Activated CD4-positive, alpha-beta T cell treated with anti-CD3 and anti-CD28 coated beads for 24 hours (primary cell): ENCODE measurements around the gene PREB.

Source experiments
- DNase-seq, 2 donors: peaks; one replicate each; pipeline ENCODE4 v3.0.0-alpha.2; 2020; ENCODE audit warnings: low read depth in 2 of 2

Gene PREB

DNA sequence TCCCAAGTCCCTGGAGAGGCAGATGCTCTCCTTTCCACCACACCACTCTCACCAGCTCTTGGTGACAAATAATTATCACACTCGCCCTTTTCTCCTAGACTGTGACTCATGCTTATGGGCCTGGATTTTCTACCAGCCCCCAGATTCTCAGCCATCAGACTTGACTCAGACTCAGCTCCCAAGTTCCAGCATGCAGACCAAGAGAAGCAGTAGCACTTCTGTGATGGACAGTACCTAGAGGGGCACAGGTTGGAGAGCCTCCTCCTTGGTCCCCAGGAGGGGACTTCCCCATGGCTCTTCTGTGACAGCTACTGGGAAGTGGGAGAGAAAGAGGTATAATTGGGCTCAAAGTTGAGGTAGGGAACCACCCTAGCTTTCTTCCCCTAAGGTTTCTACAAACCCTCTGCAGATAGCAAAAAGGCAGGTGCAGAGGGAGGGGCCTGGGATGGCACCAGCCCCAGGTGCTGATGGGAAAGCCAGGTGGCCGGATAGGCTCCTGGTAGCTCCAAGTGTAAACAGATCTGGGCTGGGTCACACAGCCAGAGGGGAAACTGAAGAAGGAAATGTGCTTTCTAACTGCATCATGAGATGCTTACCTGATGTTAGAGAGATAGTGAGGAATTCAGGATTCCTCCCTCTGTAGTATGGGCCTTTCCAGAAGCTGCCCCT, 18.5 kb upstream of the PREB start:
- no peak for DNase-seq

DNA sequence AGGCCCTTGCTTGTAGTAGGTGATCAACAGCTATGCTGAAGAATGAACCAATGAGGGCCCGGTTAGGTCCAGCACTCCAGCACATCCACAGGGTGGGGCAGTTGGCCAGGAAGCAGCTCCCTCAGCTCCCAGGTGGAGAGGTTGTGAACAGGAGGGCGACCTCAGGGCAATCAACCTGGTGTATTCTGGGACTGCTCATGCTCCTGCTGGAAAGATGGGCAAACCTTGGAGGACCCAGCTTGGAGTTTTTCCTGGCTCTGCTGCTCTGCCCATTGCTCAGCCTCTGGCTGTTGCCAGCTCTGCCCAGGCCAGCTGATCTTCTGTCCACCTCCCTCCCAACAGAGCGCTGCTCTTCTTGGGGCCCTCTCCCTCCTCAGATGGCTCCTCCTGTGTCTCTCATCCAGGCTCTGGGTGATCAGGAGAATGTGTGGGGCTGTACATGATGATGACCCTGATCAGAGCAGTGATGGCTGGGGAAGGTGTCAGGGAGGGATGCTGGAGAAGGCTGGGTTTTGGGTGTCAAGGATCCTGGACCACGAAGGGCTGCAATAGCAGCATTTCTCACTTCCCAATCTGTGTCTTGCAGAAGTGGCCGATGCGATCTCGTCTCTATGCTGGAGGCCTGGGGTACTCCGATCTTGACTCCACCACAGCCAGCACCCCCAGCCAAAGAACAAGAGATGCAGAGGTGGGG, 17.8 kb upstream of the PREB start:
- no peak for DNase-seq

DNA sequence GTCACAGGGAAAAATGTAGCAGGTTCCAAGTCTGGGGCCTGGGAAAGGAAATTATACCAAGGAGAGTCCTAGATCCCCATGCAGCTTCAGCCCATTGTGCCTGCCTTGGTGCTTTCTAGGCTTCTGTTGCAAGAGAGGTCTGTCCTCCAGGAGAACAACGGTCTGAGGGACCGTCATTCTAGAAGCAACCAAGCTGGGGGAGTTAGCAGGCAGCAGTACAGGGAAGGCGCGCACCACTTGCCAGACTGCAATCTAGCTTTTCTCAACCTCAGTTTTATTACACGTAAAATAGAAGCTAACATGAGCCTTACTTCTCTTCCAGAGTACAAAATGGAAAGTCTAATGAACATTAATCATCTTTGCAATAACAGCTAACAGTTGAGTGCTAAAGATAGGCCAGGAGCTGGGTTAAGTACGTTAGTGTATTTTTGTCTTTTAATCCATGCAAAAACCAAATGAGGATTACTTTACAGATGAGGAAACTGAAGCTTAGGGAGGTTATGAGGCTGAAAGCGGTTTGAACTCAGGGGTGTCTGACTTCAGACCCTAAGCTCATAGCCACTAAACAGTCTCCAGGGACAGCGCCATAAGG, 16.3 kb upstream of the PREB start:
- DNase-seq: no peak

DNA sequence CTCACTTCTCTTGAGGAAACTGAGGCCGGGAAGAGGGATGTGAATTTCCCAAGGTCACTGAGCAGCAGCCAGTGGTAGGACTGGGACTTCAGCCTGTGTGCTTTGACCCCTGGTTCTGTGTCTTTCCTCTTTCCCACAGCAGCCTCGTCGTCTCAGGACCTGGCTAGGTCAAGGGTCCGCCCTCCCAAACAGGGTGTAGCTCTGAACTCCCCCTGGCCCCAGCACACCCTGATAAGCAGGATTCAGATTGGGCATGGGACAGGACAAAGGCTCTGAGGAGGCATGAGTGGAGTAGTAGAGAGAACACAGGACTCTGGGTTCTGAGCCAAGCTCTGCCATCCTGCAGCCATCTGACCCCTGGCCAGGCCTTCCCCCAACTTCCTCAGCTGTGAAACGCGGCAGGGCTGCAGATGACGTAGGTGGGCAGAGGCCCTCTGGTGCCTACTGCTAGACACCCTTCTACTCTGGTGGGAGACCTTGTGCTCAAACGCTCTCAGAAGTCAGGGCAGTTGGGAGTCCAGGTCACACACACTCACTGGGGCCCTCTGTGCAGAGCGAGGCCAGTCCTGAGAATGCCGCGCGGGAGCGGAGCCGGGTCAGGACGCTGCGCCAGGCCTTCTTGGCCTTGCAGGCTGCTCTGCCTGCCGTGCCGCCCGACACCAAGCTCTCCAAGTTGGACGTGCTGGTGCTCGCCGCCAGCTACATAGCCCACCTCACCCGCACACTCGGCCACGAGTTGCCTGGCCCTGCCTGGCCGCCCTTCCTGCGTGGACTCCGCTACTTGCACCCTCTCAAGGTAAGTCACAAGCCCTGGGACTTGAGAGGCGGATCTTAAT, 15.4 kb upstream of the PREB start:
- no peak for DNase-seq

DNA sequence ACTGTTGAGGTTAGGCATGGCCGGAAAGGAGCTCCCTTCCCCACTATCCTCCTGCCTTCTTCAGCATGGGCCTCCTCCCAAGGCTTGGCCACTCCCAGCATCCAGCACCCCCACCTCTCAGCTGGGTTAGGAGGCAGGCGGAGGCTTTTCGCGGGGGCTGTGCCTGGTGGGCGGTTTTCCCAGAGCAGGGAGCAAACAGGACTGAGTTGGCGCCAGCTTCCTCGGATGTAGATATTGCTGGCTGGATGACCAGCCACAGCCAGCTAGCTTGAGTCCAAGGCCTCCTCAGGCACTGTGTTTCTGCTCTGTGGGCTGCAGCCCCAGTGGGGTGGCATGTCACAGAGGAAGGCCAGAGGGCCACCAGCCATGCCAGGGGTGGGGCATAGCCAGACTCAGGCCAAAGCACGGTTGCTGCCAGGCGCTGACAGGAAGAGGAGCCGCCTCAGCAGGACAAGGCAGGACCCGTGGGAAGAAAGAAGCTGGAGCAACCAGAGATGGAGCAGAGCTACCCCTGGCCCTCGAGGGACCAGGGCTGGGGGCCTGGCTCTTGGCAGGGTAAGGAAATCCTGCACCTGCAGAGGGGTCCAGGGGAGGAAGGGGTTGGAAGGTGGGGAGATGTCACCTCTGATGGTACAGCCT, 14.5 kb upstream of the PREB start, which contains the start of gene TCF23:
Gene TCF23, plus strand, starts transcription at position 204 of the 639 bp plus-strand sequence. Its CDS starts 130 bp downstream, at position 334.
- no peak for DNase-seq

DNA sequence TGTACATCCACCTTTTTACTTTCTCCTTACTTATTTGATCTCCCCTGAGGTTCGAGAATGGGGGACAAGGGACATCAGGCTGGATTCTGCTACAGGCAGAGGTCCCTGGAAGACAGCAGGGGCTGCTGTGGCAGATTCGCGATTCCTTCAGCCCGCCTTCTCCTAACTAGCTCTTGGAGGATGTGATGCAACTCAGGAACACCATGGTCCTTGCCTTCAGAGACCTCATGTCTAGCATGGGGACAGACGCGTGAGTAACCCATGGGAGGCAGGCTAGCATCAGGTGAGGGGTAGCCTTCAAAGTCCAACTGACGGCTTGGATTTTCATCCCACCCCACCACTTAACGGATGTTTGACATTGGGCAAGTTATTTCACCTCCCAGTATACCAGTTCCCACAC, 13.5 kb upstream of the PREB start:
- DNase-seq: no peak

DNA sequence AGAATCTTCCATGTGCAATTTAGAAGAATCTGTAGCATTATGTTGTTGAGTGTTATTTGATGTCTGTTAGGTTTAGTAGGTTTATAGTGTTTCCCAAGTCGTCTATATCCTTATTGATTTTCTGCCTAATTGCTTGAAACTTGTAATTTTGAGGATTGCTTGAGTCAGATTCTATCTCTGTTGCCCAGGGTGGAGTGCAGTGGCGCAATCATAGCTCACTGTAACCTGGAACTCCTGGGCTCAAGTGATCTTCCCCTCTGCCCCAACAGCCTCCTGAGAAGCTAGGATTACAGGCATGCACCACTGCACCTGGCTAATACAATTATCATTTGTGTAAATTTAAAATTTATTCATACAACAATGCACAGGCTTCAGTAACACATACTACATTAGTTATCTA, 11.2 kb upstream of the PREB start:
- DNase-seq: no peak

DNA sequence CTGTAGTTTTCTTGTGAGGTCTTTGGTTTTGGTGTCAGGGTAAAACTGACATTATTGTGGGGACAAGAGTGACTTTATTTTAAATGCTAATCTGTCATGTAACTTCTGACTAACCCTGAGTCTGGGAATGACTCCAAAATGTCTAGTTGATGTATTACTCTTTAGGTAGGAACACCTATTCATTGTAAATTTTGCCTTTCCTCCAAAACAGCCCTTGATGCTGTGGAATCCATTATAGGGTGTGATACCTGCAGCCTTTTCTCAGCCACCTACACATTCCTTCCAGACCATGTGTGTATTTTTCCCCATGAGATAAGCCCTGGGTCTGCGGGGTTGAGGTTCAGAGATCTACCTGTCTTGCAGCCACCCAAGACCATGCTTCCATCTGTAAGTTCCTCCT, 8.8 kb upstream of the PREB start:
- DNase-seq: no peak

DNA sequence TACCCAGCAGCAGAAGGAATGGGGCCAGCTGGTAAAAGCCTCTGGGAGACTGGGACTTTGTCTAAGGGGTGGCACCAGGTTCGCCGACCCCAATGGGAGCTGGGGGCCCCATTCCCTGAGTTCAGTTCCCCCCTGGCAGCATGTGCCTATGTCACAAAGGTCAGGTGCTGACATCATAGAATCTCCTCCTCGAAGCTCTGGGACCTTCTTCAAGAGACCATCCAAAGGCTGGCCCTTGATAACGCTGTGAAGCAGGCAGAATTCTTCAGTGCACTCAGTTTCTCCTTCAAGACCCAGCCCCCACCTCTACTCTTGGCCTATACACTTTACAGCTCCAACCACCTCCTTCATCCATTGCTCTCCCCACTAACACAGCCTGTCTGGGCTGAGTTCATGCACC, 4.9 kb upstream of the PREB start, which contains the start of gene PRR30:
Gene PRR30, minus strand, starts transcription at position 101 of the 400 bp plus-strand sequence. CDS start 1,081 bp downstream, outside the sequence.
- no peak for DNase-seq

DNA sequence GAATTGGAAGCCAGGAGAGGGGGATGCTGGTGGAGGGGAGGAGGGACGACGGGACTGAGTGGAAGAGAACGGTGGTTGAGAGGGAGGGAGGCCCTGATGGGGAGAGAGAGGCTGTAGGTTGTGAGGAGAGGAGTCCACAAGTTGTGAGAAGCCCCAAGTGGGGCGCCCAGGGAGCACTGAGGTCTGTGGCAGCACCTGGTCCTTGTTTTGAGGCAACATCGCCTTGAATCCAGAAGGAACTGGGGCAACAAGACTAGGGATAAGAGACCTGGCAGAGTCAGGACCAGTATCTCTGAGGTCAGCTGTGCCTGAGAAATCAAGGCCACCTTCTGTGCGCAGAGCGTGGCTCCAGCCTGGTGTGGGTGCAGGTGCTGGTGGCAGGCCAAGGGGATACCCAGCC, 3.7 kb upstream of the PREB start:
- no peak for DNase-seq

DNA sequence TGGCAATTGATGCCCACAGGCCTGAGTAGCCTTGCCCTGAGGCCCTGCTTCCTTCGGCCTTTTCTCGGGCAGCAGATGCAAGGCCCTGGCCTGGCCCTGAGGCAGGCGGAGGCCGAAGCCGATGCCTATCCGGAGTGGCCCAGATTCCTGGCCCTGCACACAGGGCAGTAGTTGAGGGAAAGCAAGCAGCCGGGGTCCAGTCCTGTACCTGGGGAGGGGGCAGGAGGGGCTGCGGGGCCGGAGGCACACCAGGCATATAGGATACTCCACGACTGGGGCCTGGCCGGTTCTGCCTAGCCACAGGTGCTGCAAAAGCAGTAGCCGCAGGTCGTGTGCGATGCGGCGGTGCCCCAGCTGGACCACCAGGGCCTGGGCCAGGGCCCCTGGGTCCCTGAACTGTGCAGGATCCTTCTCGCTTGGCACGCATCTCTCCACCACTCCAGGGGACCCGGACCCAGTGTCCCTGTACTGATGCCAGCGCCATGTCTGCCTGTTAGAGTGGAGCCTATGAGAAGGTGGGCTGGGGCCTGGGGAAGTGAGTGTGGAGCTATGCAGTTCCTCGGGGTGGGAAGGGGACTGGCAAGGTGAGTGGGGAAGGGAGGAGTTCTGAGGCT, 3.0 kb upstream of the PREB start:
- no peak for DNase-seq

DNA sequence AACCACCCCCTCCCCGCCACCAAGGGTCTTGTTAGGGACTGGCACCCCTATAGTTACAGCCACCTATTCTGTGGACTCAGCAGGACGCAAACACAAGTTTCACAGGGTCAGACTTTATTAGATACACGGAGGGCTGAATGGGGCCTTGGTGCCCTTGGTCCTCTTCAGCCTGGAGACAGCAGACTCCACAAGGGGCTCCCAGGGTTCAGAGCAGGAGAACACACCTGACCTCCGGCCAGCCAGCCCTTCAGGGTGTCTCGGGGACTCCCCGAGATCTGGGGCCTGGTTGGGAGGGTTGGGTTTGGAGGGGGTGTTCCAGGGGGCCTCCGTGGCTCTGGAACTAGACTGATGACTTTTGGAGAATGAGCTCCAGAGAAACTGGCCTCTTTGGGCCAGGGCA, 2.3 kb upstream of the PREB start:
- DNase-seq: no peak

DNA sequence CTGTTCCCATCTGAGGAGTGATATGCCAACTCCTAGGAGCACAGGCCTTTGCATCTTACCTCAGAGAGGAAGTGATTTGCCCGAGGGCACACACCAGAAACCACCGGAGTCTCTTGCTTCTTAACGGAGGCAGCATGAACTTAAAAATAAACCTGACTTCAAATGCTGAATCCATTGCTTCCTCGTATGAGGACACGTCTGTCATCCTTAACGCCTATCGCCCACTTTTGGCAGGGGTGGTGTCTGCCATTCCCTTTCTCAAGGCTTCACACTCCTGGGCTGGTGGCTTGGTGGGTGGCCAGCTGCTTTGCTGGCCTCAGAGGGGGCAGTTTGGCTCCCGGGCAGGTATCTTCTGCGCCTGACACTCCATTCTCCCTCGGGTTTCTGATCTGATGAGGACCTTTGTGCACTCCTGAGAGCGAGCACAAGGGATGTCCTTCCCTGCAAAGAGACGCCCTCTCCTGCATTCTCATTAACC, 1.1 kb upstream of the PREB start:
- DNase-seq: no peak

DNA sequence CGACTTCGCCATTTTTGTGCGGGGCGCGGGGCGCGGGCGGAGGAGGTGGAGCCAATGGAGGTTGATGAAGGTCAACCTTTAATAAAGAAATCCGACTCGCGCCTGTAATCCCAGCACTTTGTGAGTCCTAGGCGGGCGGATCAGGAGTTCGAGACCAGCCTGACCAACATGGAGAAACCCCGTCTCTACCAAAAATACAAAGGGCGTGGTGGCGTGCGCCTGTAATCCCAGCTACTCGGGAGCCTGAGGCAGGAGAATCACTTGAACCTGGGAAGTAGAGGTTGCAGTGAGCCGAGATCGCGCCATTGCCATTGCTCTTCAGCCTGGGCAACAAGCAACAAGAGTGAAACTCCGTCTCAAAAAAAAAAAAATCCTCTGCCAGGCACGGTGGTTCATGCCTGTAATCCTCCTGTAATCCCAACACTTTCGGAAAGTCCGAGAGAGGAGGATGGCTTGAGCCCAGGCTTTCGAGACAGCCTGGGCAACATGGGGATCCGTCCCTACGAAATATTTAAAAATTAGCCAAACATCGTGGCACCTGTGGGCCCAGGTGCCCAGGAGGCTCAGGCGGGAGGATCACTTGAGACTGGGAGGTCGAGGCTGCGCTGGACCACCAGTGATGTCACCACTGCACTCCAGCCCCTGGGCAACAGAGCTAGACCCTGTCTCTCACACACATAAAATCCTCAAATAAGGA, 493 bp upstream of the PREB start:
- no peak for DNase-seq

DNA sequence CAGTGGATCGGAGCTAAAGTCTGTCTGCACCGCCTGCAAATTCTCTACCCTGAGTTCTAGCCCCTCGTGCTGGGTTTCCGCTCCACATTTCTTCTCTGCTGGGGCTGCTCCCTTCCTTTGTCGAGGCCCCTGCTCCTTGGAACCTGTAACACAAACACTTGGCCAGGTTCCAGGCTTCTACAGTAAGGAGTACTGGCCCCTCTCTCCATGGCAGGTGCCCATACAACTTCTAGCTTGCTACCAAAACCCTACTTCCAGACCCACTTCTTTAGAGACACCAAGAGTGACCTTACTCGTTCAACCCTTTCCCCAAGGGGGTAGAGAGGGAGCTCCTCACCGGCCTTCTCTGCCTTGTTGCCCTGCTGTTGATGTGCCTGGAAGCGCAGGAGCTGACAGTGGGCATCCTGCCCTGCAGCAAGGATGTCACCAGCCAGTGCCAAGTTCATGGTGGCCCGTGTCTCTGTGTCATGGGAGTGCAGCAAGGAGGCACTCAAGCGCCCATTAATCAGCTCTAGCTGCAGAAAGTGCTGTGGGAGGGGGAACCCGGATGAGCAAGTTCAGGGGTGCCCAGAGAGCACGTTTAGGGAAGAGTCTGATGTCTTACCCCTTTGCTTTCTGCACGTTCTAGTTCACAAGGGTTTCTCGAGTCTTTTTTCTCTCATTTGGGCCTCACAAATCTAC, 1.1 kb downstream of the PREB start:
- DNase-seq: no peak

DNA sequence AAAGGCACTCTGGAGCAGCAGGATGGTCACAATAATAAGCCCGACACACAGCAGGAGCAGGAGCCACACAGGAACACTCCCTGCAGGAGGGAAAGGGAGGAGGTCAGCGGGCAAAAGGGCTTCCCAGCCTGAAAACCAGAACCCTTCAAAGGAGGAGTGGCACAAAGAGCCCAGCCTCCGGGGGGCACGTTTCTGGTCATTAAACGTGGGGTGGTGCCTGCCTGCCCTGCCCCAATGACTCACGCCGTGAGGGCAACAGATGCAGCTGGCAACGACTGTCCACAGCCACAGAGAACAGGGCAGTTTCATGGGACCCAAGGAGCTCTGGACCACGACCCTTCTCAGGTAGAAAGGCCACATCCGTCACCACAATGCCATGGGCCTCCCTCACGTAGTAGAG, 3.0 kb downstream of the PREB start:
- DNase-seq: no peak

DNA sequence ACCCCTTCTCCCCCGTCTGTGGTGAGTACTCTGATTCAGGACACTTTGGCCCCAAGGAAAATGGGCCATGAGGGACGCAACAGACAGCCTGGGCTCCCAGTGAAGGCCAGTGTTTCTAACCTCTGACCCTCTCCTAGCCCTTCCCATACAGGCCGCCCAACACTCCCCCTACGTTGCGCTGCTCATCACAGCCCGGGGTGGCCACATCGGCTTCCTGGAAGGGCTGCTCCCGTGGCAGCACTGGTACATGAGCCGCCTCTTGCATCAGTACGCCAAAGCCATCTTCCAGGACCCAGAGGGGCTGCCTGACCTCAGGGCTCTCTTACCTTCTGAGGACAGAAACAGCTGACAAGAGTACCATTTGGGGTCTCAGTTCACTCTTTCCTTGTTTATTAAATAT, 4.0 kb downstream of the PREB start:
- no peak for DNase-seq

DNA sequence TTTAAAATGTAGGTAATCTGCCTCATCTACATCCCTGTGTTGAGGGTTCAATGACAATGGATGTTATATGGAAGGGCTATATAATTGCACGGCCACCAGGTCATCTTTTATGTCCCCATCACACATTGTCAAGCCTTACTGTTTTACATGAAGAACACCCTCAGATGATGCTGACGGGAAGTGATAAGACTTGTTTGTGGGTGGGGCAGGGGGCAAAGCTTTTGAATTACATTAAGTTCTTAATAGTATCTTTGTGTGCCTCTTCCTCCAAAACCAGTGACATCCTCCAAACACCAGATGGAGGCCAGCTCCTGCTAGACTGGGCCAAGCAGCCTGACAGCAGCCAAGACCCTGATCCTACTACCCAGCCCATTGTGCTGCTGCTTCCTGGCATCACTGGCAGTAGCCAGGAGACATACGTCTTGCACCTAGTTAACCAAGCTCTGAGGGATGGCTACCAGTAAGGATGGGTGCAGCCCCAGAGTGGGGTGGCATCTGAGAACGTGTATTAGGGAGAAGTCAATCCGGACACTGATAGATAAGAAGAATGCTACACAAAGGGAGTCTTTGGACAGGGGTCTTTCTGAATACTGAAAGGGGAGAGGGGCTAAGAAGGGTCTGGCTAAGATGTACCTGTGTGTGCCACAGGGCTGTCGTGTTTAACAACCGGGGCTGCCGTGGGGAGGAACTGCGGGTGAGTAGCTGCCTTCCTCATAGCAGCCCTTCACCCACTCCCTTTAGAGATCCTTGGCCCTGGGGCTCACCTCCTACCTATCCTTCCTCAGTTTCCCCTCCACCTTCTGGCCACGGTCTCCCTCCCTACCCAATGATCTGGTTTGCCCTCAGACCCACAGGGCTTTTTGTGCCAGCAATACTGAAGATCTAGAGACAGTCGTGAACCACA, 5.5 kb downstream of the PREB start:
- no peak for DNase-seq
